Glomerular visceral epithelial cell (primary cell): ENCODE measurements around the gene RDH8.

Experiments
- DNase-seq: peaks from one replicate; pipeline ENCODE4 v3.0.0-alpha.2; 2016; ENCODE audit errors: extremely low spot score

Gene RDH8

GRCh38 chr19:10013316-10013715, at the start of gene RDH8:
RDH8 (plus strand) TSS chr19:10013483; CDS start chr19:10013498, 15 bp downstream.
- no peak for DNase-seq

GRCh38 chr19:9966024-9966423, 47.3 kb upstream of the RDH8 start:
- no peak for DNase-seq

- DNase-seq = no peak
These were observed 46.8 kb upstream of the RDH8 start for GRCh38 chr19:9966448-9966847.

GRCh38 chr19:9967326-9967725, 46.0 kb upstream of the RDH8 start:
- no peak for DNase-seq

GRCh38 chr19:9968820-9969687, 44.2 kb upstream of the RDH8 start:
- no peak for DNase-seq

GRCh38 chr19:9969688-9969975, 43.7 kb upstream of the RDH8 start:
- DNase-seq = no peak

GRCh38 chr19:9970481-9970880, 42.8 kb upstream of the RDH8 start:
- DNase-seq = no peak

- no peak for DNase-seq
These were observed 42.0 kb upstream of the RDH8 start for GRCh38 chr19:9971166-9971897.

GRCh38 chr19:9972103-9972502, 41.2 kb upstream of the RDH8 start:
- no peak for DNase-seq

GRCh38 chr19:9981406-9982260, 31.6 kb upstream of the RDH8 start:
- no peak for DNase-seq

GRCh38 chr19:9986787-9987281, 26.4 kb upstream of the RDH8 start:
- DNase-seq = no peak

- DNase-seq = no peak
These were observed 23.8 kb upstream of the RDH8 start for GRCh38 chr19:9989504-9989903.

- DNase-seq = no peak
These were observed 21.7 kb upstream of the RDH8 start for GRCh38 chr19:9991425-9992191.

GRCh38 chr19:9995084-9995483, 18.2 kb upstream of the RDH8 start:
- DNase-seq = no peak

- no peak for DNase-seq
These were observed 17.3 kb upstream of the RDH8 start for GRCh38 chr19:9995999-9996398.

GRCh38 chr19:9996541-9996940, 16.7 kb upstream of the RDH8 start:
- DNase-seq = no peak

GRCh38 chr19:10000171-10000826, 13.0 kb upstream of the RDH8 start:
- peak; percentile 66 for DNase-seq

GRCh38 chr19:10001899-10002298, 11.4 kb upstream of the RDH8 start:
- DNase-seq = no peak

GRCh38 chr19:10003271-10003670, 10.0 kb upstream of the RDH8 start:
- DNase-seq = no peak

GRCh38 chr19:10004617-10005016, 8.7 kb upstream of the RDH8 start:
- no peak for DNase-seq
